ENCODE measurements around the gene INSL4. TPM values are rescaled to one million over a fixed set of nuclear protein-coding genes. Genes with fewer than 3 reads are reported as not detected.

INSL4 gene
- total RNA-seq, 2 donors from 2014 or later = 0.16 TPM; not detected in 1

- H3K27me3 Mint-ChIP-seq = peaks cover 3% of the 10 kb centered on the region
- H3K36me3 Mint-ChIP-seq (ENCODE audit: low read depth) = no peaks in the 10 kb centered on the region
- H3K9me3 ChIP-seq (ENCODE audit: control insufficient read depth, low read length, poor library complexity, severe bottlenecking) = no peaks in the 10 kb centered on the region
- DNase-seq (no peak), ATAC-seq (no peak)
- no peak overlapping the region for H3K4me3 Mint-ChIP-seq
- peaks cover 8% of the 10 kb centered on the region for H3K4me1 Mint-ChIP-seq
- H3K27ac Mint-ChIP-seq = no peak overlapping the region
Observed at GRCh38 chr9:5265939-5266338, 34.7 kb downstream of the INSL4 start.

- Mint-ChIP-seq H3K36me3 (ENCODE audit: low read depth) (no peaks in the 10 kb centered on the region), H3K27ac (no peak overlapping the region), H3K4me3 (no peak overlapping the region), H3K4me1 (peaks cover 8% of the 10 kb centered on the region), H3K27me3 (peaks cover 10% of the 10 kb centered on the region)
- DNase-seq = no peak
- no peaks in the 10 kb centered on the region for H3K9me3 ChIP-seq (ENCODE audit: control insufficient read depth, low read length, poor library complexity, severe bottlenecking)
- ATAC-seq = no peak
Observed at GRCh38 chr9:5269249-5269715, 38.1 kb downstream of the INSL4 start.

GRCh38 chr9:5274770-5275169 is 43.6 kb downstream of the INSL4 start:
- Mint-ChIP-seq H3K27ac (no peak overlapping the region), H3K4me1 (no peaks in the 10 kb centered on the region), H3K4me3 (no peak overlapping the region), H3K36me3 (ENCODE audit: low read depth) (no peaks in the 10 kb centered on the region), H3K27me3 (peaks cover 10% of the 10 kb centered on the region)
- no peak for DNase-seq
- H3K9me3 ChIP-seq (ENCODE audit: control insufficient read depth, low read length, poor library complexity, severe bottlenecking) = no peaks in the 10 kb centered on the region
- ATAC-seq = no peak

- H3K27me3 Mint-ChIP-seq = no peaks in the 10 kb centered on the region
- no peaks in the 10 kb centered on the region for H3K4me1 Mint-ChIP-seq
- no peaks in the 10 kb centered on the region for H3K9me3 ChIP-seq (ENCODE audit: control insufficient read depth, low read length, poor library complexity, severe bottlenecking)
- no peak overlapping the region for H3K4me3 Mint-ChIP-seq
- H3K36me3 Mint-ChIP-seq (ENCODE audit: low read depth) = no peaks in the 10 kb centered on the region
- H3K27ac Mint-ChIP-seq = no peak overlapping the region
- no peak for ATAC-seq
- no peak for DNase-seq
Observed at GRCh38 chr9:5278486-5278885, 47.3 kb downstream of the INSL4 start.

Other genes with a start within 250 kb of the INSL4 start
- 10 to 100 TPM; 14.6 TPM for gene JAK2, start 246.1 kb upstream of the INSL4 start, total RNA-seq
- not detected for gene INSL6, start 45.8 kb upstream of the INSL4 start, total RNA-seq
- gene RLN2, start 73.3 kb downstream of the INSL4 start, total RNA-seq = 1 to 10 TPM; 1.3 to 1.8 TPM
- gene RLN1, start 108.5 kb downstream of the INSL4 start, total RNA-seq = 1 to 10 TPM in 1 of 2 donors, under 1 TPM in 1; 0.37 to 1.8 TPM
- 10 to 100 TPM; 17.4 to 23.5 TPM for gene PLGRKT, start 206.5 kb downstream of the INSL4 start, total RNA-seq
- gene CD274, start 219.1 kb downstream of the INSL4 start, total RNA-seq = 1 to 10 TPM; 4.7 to 6.7 TPM

All from T-helper 17 cell (primary cell).